SK-N-SH treated with all-trans-retinoic acid at 6 μM for 48 hours (cell line): Measurements from ENCODE around the gene BDNF.
A peak's percentile ranks its signal among the peaks of the same experiment; 100 is the strongest.
"Not testable (repeated sequence)": the region's sequence is repeated elsewhere in the genome, so short reads cannot be mapped to it uniquely, and the experiment has no call there.

ENCODE experiments used
- ATAC-seq: fragments of 200-7000 bp; cut with Tn5 transposase; 3 replicates; pipeline ENCODE4 v1.9.1; 2020; ENCODE audit warnings: mild to moderate bottlenecking, moderate library complexity
- BACH2 ChIP-seq: fragments of 250-450 bp; sonication (Bioruptor Pico); IDR thresholded peaks from 2 replicates; pipeline ENCODE4 v1.9.0; 2021; ENCODE audit warnings: mild to moderate bottlenecking, borderline replicate concordance
- CSDC2 ChIP-seq: fragments of 250-450 bp; sonication (Bioruptor Pico); IDR thresholded peaks from 2 replicates; pipeline ENCODE4 v1.5.0; 2020; ENCODE audit warnings: mild to moderate bottlenecking, moderate library complexity
- ESRRG ChIP-seq: fragments of 250-450 bp; sonication (Bioruptor Pico); IDR thresholded peaks from 2 replicates; pipeline ENCODE4 v1.6.1; 2021; ENCODE audit warnings: mild to moderate bottlenecking
- GLIS3 ChIP-seq: fragments of 250-450 bp; sonication (Bioruptor Pico); IDR thresholded peaks from 2 replicates; pipeline ENCODE4 v1.5.0; 2020; ENCODE audit warnings: mild to moderate bottlenecking, moderate library complexity
- ISL1 ChIP-seq: fragments of 250-450 bp; sonication (Bioruptor Pico); IDR thresholded peaks from 2 replicates; pipeline ENCODE4 v2.1.2; 2022; ENCODE audit warnings: mild to moderate bottlenecking, moderate library complexity
- OSR1 ChIP-seq: fragments of 250-450 bp; sonication (Bioruptor Pico); IDR thresholded peaks from 2 replicates; pipeline ENCODE4 v1.8.0; 2022; ENCODE audit warnings: moderate library complexity, mild to moderate bottlenecking, inconsistent platforms
- POU6F1 ChIP-seq: fragments of 250-450 bp; sonication (Bioruptor Pico); IDR thresholded peaks from 2 replicates; pipeline ENCODE4 v1.8.0; 2021; ENCODE audit warnings: low read depth, mild to moderate bottlenecking, moderate library complexity, borderline replicate concordance
- SNAI2 ChIP-seq: fragments of 250-450 bp; sonication (Bioruptor Pico); IDR thresholded peaks from 2 replicates; pipeline ENCODE4 v1.5.0; 2020; ENCODE audit warnings: mild to moderate bottlenecking, moderate library complexity
- TCF4 ChIP-seq: fragments of 250-450 bp; sonication (Bioruptor Pico); IDR thresholded peaks from 2 replicates; pipeline ENCODE4 v1.8.0; 2021; ENCODE audit warnings: mild to moderate bottlenecking, moderate library complexity, borderline replicate concordance
- TOX ChIP-seq: fragments of 250-450 bp; sonication (Bioruptor Pico); IDR thresholded peaks from 2 replicates; pipeline ENCODE4 v1.8.0; 2021; ENCODE audit warnings: mild to moderate bottlenecking, moderate library complexity, borderline replicate concordance
- TSHZ2 ChIP-seq: fragments of 250-450 bp; sonication (Bioruptor Pico); IDR thresholded peaks from 2 replicates; pipeline ENCODE4 v1.5.0; 2020; ENCODE audit warnings: mild to moderate bottlenecking, moderate library complexity
- ZC3H10 ChIP-seq: fragments of 250-450 bp; sonication (Bioruptor Pico); IDR thresholded peaks from 2 replicates; pipeline ENCODE4 v1.5.1; 2021; ENCODE audit warnings: mild to moderate bottlenecking, moderate library complexity
- ZFP30 ChIP-seq: fragments of 450-650 bp; formaldehyde crosslinking; IDR thresholded peaks from 2 replicates; pipeline ENCODE4 v1.5.0; 2022; ENCODE audit warnings: mild to moderate bottlenecking, moderate library complexity
- ZNF565 ChIP-seq: fragments of 450-650 bp; formaldehyde crosslinking; conservative IDR thresholded peaks from 2 replicates; pipeline ENCODE4 v1.5.0; 2020; ENCODE audit warnings: low read depth, mild to moderate bottlenecking, moderate library complexity
- ZNF70 ChIP-seq: fragments of 450-650 bp; formaldehyde crosslinking; IDR thresholded peaks from 2 replicates; pipeline ENCODE4 v1.5.0; 2020; ENCODE audit warnings: mild to moderate bottlenecking, moderate library complexity
- ZNF8 ChIP-seq: fragments of 450-650 bp; formaldehyde crosslinking; IDR thresholded peaks from 2 replicates; pipeline ENCODE4 v1.5.0; 2020; ENCODE audit warnings: mild to moderate bottlenecking, moderate library complexity
- TF ChIP-seq, protein P1 (sequence below): fragments of 250-450 bp; sonication (Bioruptor Pico); IDR thresholded peaks from 2 replicates; pipeline ENCODE4 v1.5.1; 2020; ENCODE audit warnings: low read depth, mild to moderate bottlenecking, moderate library complexity
- TF ChIP-seq, protein P2 (sequence below): fragments of 250-450 bp; sonication (Bioruptor Pico); IDR thresholded peaks from 2 replicates; pipeline ENCODE4 v1.5.1; 2021; ENCODE audit warnings: mild to moderate bottlenecking, moderate library complexity

Gene BDNF

DNA sequence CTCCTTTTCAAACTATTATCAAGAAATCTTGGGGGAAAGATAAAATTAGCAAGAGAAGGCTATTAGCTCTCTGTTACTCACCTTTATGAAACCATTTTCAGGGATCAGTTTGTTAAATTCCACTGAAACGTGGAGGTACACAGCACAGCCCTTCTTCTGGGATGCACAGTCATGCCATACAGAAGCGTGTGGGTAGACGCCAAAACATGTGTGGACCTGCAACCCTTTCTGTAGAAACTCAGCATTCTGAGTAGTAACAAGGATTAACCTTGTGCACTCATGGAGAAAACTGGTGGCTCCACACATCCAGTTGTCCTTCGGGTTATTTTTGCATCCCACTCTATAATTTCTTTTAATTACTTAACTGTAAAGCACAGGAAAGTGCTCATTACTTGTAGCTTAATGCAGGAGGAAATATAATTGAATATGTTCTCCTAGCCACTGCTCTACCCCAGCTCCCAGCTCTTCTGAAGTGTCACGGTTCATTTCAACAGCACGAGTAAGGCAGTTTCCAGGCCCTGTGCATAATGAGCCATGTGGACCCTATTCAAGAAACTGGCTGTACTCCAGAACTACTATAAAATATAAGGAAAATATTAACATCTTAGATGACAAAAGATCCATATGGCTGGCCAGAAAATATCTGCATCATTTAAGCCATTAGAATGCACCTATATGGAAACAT lies 26.1 kb downstream of the BDNF start:
- ATAC-seq = peak; percentile 87
- TF ChIP-seq GLIS3 (CRISPR knock-in tag) = no peak
- peak; percentile 32; the same call in 1 of the 2 replicates for TF ChIP-seq TCF4 (CRISPR knock-in tag)
- TF ChIP-seq, protein P1, sequence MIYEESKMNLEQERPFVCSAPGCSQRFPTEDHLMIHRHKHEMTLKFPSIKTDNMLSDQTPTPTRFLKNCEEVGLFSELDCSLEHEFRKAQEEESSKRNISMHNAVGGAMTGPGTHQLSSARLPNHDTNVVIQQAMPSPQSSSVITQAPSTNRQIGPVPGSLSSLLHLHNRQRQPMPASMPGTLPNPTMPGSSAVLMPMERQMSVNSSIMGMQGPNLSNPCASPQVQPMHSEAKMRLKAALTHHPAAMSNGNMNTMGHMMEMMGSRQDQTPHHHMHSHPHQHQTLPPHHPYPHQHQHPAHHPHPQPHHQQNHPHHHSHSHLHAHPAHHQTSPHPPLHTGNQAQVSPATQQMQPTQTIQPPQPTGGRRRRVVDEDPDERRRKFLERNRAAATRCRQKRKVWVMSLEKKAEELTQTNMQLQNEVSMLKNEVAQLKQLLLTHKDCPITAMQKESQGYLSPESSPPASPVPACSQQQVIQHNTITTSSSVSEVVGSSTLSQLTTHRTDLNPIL = no peak

DNA sequence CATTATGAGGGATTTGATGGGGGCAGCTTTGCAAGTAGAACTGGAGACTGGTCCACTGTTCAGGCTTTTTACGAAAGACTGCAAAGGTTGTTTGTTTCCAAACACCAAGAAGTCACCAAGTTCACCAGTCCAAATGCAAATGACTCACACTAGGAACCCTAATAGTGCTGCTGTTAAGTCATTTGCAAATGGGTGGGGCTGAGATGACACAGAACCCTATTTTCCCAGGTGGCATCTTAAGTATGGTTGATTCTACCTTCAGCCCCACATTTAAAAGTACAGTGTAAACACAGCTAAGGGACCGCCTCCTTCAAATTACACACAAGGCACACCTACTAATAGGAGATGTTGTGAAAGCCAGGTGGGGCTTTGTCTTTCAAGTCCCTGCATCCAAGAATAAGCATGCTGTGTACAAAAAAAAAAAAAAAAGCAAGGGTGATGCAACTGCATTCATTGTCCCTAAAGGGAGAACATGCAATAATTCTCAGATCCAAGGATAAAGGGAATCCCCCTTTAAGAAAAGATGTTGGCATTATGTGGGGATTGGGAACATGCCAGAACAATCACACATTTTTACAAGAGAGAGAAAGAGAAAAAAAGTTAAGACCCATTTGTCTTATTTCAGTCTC lies 27.3 kb downstream of the BDNF start:
- no peak for TF ChIP-seq ZNF70 (CRISPR knock-in tag)
- no peak for TF ChIP-seq SNAI2 (CRISPR knock-in tag)
- TF ChIP-seq ZNF8 (CRISPR knock-in tag) = no peak
- TF ChIP-seq POU6F1 (CRISPR knock-in tag) = no peak
- TF ChIP-seq, protein P2, sequence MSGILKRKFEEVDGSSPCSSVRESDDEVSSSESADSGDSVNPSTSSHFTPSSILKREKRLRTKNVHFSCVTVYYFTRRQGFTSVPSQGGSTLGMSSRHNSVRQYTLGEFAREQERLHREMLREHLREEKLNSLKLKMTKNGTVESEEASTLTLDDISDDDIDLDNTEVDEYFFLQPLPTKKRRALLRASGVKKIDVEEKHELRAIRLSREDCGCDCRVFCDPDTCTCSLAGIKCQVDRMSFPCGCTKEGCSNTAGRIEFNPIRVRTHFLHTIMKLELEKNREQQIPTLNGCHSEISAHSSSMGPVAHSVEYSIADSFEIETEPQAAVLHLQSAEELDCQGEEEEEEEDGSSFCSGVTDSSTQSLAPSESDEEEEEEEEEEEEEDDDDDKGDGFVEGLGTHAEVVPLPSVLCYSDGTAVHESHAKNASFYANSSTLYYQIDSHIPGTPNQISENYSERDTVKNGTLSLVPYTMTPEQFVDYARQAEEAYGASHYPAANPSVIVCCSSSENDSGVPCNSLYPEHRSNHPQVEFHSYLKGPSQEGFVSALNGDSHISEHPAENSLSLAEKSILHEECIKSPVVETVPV (CRISPR knock-in tag) = no peak
- no peak for TF ChIP-seq CSDC2 (CRISPR knock-in tag)
- no peak for TF ChIP-seq ZC3H10
- TF ChIP-seq ESRRG (CRISPR knock-in tag) = no peak
- no peak for TF ChIP-seq OSR1 (CRISPR knock-in tag)
- no peak for TF ChIP-seq TCF4 (CRISPR knock-in tag)
- TF ChIP-seq TOX (CRISPR knock-in tag) = no peak
- TF ChIP-seq, protein P1 = no peak
- no peak for ATAC-seq

GRCh38 chr11:27665508-27666101 lies 34.6 kb downstream of the BDNF start:
- ATAC-seq = not testable (repeated sequence)

- TF ChIP-seq SNAI2 (CRISPR knock-in tag) (no peak), ZNF8 (CRISPR knock-in tag) (no peak), BACH2 (CRISPR knock-in tag) (no peak), TSHZ2 (CRISPR knock-in tag) (no peak), ZFP30 (CRISPR knock-in tag) (no peak), POU6F1 (CRISPR knock-in tag) (no peak), ISL1 (CRISPR knock-in tag) (no peak), ZNF565 (CRISPR knock-in tag) (no peak)
- TF ChIP-seq, protein P1 = no peak
- no peak for ATAC-seq
These were observed 36.9 kb downstream of the BDNF start for GRCh38 chr11:27663326-27663725.
